ENCODE measurements around the gene MID1.

Gene MID1

GRCh38 chrX:10531927-10532326 lies 88.5 kb downstream of the MID1 start:
- no peak for DNase-seq (ENCODE audit: low spot score)

- DNase-seq (ENCODE audit: low spot score) = no peak
These were observed 91.0 kb downstream of the MID1 start for GRCh38 chrX:10529344-10529743.

DNA sequence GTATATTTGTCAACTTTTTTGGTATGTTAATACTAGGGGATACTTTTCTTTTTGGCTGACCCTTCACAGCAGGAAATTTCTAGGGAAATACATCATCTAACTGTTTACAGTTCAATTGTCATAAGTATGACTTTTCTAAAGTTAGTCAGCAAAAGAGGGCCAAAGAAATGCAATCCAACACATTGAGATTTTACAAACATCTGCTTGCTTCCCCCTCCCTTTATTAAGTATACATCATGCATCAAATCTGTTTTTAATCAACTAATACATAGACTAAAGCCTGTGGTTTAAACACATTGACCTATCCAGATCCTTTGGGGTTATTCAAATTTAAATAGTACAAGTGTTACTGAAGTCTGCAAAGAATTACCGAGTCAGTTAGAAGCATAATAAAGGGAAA lies 93.9 kb downstream of the MID1 start:
- no peak for DNase-seq (ENCODE audit: low spot score)

DNA sequence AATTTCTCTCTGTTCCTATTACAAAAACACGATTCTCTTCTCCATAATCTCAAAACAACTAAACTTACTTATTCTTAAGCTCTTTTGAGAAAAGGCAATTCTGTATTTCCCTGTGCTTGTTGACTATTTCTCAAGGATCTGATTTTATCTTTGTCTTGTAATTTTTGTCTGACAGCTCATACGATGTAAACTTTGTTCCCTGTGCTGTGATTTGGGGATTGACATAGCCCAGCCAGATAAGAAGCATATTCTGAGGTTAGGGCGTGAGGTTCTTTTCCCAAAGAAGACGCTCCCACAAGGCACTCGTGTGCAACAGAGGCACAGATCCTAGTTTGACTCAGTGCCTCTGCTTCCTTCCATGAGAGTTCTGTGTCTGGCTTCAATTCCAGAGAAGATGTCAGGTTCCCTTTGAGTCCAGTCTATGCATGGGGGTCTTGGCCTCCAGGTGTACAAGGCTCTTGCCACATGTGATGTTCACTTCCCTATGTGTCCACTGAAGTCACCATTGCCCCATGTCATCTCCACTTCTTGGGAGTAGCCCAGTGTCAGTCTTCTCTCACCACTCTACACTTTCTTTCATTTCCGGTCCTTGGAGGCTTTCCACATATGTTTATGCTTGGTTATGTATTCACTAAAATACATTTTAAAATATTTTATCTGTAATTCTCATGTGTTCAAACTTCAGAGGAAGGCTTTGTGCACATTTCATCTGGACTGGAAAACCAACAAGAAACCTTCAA lies 94.8 kb downstream of the MID1 start:
- DNase-seq (ENCODE audit: low spot score) = no peak

DNA sequence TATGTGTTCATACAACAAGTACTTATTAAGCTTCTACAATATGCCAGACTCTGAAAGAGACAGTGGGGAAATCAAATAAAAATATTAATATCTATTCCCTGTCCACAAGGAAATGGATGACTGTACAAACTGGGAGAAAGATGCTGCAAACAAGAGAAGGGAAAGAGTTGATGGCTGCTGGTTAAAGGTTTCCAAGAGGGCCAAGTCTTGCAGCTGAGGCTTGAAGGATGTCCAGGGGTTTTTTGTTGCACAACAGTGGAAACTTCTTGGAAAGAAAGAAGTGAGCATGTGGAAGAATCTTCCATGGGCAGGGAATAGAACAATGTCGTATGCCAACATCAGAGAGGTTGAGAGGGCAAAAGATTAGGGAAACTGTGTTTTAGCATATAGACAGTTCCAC lies 95.8 kb downstream of the MID1 start:
- no peak for DNase-seq (ENCODE audit: low spot score)

GRCh38 chrX:10519761-10520160 lies 100.6 kb downstream of the MID1 start:
- no peak for DNase-seq (ENCODE audit: low spot score)

DNA sequence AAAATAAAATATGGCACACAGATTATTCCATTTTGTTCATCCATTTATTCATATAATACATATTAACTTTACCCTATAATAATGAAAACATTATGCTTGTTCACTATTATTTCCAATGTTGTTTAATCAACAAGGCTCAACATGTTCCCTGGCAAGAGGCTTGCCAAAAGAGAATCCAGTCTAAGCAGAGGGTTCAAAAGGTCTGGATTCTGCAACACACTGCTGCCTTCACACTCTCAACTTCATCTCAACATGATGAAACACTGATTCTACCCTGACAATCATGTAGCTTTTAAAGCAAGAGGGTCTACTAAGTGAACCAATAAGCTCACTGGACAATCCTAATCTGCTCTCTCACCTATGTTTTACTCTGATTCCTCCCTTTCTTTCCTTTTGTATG lies 101.1 kb downstream of the MID1 start:
- DNase-seq (ENCODE audit: low spot score) = no peak

DNA sequence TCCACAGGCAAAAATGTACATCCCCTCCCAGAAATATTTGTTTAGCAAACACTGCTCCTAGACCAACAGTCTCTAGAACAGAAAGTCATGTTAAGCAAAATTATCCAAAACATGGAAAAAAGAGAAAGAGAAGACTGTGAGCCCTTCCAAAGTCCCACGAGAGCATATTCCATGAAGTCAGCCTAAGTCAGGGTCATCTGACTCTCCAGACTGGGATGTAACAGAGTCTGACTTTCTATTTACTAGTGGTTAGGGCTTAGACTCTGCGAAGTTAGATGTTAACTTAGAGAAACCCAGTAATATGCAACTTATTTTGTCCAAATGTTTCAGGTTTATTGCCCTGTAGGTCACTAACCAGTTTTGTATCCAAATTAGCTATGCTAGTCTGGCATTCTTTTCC lies 102.3 kb downstream of the MID1 start:
- no peak for DNase-seq (ENCODE audit: low spot score)

DNA sequence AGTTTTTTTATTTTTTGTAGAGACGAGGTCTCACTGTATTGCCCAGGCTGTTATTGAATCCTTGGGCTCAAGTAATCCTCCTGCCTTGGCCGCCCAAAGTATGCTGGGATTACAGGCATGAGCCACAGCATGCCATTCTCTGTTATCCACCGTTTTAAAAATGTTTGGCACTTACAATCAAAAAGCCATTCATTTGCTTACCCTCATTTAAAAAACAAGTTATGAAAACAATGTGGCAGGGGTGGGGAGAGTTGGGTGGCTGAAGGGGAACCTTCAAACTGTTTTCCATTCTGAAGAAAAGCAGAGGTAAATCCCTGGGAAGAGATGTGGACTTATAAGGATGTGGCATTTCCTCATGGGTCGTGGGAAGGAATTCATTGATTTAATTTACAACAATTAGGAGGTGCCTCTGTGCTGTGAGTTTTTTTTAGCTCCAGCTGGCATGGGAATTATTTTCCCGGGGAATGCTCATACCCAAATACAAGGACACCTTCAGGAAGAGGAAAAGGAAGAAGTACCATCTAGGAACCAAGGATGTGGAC lies 103.5 kb downstream of the MID1 start:
- no peak for DNase-seq (ENCODE audit: low spot score)

- no peak for DNase-seq (ENCODE audit: low spot score)
These were observed 105.5 kb downstream of the MID1 start for GRCh38 chrX:10514891-10515290.

GRCh38 chrX:10513974-10514373 lies 106.4 kb downstream of the MID1 start:
- DNase-seq (ENCODE audit: low spot score) = no peak

DNA sequence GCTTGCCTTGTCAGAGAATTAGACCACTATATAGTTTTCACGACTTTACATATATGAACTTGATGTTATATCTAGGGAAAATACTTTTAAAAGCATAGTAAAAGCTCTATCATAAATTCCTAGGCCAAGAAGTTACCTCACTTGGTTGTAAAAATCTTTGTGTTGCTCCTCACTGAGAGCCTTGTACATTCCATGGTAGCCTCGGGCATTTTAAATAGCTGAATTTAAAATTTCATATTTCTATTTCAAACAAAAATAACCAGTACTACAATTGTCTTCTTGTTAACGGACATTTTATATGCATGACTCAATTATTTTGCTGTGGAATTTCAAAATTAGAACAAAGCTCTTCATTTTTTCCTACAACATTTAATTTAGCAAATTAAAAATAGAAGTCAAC lies 107.6 kb downstream of the MID1 start:
- no peak for DNase-seq (ENCODE audit: low spot score)

DNA sequence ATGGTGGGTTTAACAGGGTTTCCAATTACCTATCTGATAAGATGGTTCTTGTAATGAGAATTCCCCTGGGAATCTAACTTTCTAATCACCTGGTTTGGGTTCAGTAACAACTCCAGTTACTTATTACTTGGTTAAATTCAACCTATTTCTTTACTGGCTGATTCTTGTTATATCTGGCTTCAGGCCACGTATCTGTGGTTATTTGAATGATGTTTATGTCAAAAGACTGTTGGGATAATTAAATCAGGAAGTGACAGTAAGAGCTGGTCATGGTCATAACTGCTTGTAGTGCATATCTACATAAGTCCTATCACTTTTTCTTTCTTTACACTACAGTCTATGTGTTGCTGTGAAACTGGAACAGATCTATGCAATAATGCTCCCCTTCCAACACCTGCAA lies 108.1 kb downstream of the MID1 start:
- DNase-seq (ENCODE audit: low spot score) = no peak

GRCh38 chrX:10509397-10509796 lies 111.0 kb downstream of the MID1 start:
- DNase-seq (ENCODE audit: low spot score) = no peak

DNA sequence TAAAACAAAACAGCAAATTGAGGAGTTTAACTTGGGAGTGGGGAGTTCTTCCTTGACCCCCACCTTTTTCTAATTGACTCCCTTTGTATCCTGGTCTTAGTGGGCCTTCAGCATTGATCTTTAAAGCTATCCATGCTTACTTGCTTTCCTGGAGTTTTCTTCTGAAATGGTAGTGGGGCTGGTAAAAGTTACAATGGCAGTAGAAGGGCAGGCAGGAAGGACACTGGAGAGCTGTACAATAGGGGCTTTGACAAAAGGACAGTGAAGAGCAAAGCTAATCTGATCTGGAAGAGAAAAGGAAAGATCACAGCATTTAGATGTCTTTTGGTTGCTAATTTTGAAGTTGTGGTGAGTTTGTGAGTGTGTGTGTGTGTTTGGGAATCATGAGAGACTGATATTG lies 111.5 kb downstream of the MID1 start:
- DNase-seq (ENCODE audit: low spot score) = no peak

DNA sequence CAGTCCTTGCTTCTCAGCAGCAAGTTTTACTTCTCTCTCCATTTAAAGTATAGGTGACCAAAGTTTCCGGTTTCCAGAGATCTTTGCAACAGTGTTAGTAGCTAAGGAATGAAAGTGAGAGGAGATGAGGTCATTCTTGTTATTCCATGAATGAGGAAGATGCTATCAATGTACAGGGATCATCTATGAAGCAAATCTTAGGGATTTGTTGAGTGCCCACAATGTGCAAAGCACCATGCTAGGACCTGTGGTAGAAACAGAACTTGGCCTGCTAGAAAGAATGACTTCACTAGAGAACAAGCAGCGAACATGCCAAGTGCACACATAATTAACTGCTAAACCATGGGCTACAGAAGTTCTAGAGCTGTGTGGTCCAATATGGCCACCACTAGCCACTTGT lies 112.5 kb downstream of the MID1 start:
- DNase-seq (ENCODE audit: low spot score) = no peak

GRCh38 chrX:10507181-10507580 lies 113.2 kb downstream of the MID1 start:
- no peak for DNase-seq (ENCODE audit: low spot score)

DNA sequence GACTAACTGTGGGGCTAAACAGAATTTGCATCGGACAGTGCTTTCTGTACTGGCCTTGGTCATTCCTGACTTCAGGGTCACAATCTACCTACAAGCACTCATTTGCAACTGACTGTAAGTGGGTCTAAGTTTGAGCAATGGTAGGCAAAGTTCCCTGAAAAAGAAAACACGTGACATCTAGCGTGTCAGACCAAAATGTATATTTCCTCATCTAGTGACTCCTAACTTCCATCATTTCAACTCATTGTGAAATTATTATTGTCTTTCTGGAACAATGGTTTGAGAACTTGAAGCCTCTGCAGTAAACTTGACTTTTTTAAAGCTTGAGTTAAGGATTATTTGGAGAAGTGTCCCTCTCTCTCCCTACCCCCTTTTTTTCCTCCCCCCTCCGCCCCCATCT lies 113.6 kb downstream of the MID1 start:
- DNase-seq (ENCODE audit: low spot score) = no peak

GRCh38 chrX:10505726-10506125 lies 114.7 kb downstream of the MID1 start:
- no peak for DNase-seq (ENCODE audit: low spot score)

DNA sequence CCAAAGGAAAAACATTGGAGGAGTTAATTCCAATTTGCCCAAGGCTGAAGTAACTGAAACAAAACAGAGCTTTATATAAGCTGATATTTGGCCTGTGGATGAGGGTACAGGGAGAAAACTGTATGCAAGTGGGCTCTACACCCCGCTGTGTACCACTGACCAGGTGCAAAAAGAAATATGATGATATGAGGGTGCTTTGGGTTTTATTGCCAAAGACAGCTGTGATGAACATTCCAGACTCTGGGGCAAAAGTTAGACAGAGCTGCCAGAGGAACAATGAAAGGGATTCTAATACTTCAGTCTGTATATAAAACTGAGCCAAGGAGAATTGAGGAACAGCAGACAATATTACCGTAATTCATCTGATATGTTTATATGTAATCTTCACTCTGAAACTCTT lies 117.4 kb downstream of the MID1 start:
- DNase-seq (ENCODE audit: low spot score) = no peak

- no peak for DNase-seq (ENCODE audit: low spot score)
These were observed 118.8 kb downstream of the MID1 start for GRCh38 chrX:10501611-10502010.

GRCh38 chrX:10496345-10496965 lies 123.9 kb downstream of the MID1 start:
- no peak for DNase-seq (ENCODE audit: low spot score)

DNA sequence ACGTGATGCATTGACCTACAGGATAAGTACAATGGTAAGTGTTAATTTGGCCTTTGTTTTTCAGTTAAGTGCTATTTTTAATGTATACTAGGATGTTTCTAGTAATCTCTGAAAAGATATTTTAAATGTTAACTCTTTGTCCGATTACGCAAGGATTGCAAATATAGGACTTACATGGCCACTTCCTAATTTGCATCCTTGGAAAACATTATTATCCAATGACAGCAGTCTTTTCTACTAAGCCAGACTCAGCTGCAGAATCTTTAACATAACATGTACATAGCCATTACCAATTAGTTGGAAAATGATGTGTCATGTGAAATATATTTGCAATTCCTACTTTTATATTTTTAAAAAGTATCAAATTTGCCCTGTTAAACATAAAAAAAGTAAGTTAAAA lies 124.7 kb downstream of the MID1 start:
- DNase-seq (ENCODE audit: low spot score) = no peak

- no peak for DNase-seq (ENCODE audit: low spot score)
These were observed 128.1 kb downstream of the MID1 start for GRCh38 chrX:10492250-10492649.

Data from kidney capillary endothelial cell (primary cell).